GM21825 (cell line): ENCODE results near the gene BRD1.

Experiments
- ATAC-seq: cut with Tn5 transposase; IDR thresholded peaks from one replicate; pipeline ENCODE4 v1.9.1; 2021; ENCODE audit warnings: mild to moderate bottlenecking, moderate library complexity; ENCODE audit not compliant: unreplicated experiment

The BRD1 gene

DNA sequence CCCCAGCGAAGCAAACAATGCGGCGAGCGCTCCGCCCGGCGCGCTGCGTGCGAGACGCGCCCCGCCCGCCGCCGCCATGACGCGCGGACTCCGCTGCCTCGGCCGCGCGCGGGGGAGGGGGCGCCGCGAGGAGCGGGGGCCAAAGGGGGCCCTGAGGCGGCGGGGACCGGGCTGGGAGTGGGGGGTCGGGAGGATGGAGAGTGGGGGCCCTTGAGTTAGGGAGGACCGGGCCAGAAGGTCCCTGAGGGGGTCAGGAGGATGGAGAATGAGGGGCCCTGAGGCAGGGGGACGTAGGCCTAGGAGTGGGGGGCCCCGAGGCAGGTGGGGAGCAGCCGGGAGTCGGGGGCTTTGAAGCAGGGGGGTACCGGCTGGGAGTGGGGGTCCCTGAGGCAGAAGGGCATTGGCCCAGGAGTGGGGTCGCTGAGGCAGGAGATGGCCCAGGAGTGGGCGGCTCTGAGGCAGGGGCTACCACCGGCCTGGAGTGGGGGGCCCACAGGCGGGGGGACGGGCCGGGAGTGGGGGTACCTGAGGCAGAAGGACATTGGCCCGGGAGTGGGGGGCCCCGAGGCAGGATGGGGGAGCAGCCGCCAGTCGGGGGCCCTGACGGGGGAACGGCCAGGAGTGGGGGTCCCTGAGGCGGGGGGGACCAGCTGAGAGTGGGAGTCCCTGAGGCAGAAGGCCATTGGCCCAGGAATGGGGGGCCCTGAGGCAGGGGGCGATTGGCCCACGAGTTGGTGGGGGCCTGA, at the start of gene BRD1:
Gene BRD1 (minus strand): TSS at position 21 of the 746 bp plus-strand sequence. CDS start 3,556 bp downstream, outside the sequence.
- ATAC-seq = no peak

DNA sequence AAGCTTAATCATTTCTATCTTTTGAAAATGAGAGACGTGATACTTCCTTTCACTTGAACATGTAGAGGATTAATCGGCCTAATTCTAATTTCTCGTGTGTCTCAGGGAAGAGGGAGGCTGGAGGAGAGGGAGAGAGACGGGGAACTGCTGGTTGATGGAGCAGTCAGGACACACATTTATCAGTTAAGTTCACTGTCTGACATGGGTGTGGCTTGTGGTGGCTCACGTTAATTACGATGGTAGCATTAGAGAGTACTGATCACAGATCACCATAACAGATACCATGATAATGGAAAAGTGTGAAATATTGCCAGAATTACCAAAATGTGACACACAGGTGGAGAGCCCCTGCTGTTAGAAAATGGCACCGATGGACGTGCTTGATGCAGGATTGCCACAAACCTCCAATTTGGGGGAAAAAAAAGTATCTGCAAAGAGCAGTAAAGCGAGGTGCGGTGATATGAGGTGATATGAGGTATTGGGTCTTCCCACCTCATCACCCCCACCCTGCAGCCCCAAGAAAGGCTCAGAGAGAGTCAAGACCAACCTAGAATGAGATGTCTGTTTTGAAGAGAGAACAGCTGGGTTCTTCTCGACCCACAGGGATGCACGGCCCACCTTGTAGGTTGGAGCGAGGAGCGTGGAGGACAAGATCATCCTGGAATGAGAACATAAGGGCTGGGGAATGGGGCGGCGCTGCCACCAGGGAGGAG, 45.7 kb upstream of the BRD1 start:
- no peak for ATAC-seq

- no peak for ATAC-seq
Observed at GRCh38 chr22:49872347-49872746, 44.7 kb upstream of the BRD1 start.

- no peak for ATAC-seq
Observed at GRCh38 chr22:49871482-49871881, 43.8 kb upstream of the BRD1 start.

- ATAC-seq = no peak
Observed at GRCh38 chr22:49869845-49870712, 42.4 kb upstream of the BRD1 start.

DNA sequence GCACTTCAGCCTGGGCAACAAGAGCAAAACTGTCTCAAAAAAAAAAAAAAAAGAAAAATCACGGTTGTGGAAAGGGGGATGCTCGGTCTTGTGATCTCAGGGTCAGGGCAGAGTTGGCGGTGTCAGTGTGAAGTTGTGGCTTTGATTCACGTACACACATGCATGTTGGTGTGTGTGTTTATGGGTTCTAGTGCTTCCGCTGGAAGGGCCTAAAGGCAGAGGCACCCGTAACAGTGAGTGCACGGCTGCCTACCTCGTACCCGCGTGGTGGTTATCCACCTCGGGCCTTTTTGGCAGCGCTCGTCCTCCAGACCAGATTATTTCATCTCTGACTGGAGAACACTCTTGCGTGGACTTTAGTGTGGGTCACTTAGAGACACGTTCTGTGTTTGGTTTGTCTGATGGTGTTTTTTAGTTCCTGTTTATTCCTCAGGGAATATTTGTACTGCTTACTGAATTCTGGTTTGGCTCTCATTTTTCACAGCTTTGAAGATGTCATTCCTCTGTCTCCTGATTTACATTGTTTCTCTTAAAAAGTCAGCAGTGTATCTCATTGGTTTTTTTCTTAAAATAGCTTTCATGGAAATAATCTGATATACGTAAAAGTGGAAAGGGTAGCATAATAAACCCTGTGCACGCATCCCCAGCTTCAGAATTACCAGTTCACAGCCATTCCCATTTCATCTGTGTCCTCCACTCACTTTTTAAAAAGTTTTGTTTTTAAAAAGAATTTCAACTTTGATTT, 41.6 kb upstream of the BRD1 start:
- ATAC-seq = no peak

DNA sequence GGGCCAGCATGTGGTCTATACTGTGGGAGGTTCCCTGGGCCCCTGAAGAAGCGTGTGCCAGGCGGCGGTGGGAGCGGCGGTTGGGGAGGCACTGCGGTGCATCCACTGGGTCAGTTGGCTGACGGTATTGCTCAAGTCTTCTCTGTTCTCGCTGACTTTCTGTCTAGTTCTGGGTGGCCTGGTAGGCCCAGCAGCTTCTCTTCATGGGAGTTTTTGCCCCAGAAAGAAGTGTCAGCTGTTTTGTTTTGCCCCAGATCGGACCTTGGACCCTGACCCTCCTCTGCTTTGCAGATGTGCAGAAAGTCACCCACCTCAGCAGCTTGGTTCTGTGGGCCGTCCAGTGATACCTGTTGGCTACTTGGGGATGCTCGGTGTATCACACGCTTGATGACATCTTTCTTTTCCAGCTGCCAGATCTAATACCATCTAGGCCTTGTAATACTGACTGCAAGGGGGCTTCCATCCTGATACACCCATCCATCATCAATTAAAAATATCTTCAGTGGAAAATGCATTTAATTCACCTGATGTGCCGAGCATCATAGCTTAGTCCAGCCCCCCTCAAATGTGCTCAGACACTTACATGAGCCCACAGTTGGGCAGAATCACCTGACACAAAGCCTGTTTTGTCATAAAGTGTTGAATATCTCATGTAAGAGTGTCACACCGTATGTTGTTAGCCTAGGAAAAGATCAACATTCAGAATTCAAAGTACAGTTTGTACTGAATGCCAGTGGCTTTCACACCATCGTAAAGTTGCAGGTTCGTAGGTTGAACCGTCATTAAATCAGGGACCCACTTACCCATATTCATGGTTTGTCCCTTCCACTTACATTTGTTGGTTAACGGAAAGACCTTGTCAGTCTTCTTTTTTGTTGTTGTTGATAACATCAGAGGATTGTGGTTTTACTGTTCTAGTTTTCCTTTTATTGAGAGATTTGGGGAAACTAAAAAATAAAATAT, 39.9 kb upstream of the BRD1 start:
- no peak for ATAC-seq

DNA sequence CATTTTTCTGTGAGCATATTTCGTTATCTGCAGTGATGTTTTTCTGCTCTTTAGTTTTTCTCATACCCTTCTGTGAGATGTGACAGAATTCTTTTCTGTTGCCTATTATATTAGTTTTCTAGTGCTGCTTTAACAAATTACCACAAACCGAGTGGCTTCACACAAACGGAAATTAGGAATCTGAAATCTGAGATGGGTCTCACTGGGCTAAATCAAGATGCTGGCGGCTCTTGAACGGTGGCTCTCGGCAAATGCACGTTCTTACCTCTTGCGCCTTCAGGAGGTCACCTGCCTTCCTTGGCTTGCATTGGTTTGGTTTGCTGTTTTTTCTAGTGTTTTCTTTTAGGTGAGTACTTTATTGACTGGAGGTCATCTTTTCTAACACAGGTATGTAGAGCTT, 39.0 kb upstream of the BRD1 start:
- no peak for ATAC-seq

GRCh38 chr22:49866134-49866533, 38.5 kb upstream of the BRD1 start:
- no peak for ATAC-seq

- no peak for ATAC-seq
Observed at GRCh38 chr22:49865156-49865555, 37.5 kb upstream of the BRD1 start.

- no peak for ATAC-seq
Observed at GRCh38 chr22:49863931-49864330, 36.3 kb upstream of the BRD1 start.

DNA sequence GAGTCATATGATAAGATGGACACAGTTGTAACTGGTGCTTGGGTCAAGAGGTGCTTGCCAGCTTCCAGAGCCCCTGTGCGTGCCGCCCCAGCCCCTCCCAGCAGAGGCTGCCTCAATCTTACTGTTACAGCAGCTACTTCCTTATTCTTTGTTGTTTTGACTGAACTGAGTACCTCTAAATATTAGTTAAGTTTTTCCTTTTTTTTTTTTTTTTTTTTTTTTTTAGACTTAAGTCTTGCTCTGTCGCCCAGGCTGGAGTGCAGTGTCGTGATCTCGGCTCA, 34.8 kb upstream of the BRD1 start:
- ATAC-seq = no peak

DNA sequence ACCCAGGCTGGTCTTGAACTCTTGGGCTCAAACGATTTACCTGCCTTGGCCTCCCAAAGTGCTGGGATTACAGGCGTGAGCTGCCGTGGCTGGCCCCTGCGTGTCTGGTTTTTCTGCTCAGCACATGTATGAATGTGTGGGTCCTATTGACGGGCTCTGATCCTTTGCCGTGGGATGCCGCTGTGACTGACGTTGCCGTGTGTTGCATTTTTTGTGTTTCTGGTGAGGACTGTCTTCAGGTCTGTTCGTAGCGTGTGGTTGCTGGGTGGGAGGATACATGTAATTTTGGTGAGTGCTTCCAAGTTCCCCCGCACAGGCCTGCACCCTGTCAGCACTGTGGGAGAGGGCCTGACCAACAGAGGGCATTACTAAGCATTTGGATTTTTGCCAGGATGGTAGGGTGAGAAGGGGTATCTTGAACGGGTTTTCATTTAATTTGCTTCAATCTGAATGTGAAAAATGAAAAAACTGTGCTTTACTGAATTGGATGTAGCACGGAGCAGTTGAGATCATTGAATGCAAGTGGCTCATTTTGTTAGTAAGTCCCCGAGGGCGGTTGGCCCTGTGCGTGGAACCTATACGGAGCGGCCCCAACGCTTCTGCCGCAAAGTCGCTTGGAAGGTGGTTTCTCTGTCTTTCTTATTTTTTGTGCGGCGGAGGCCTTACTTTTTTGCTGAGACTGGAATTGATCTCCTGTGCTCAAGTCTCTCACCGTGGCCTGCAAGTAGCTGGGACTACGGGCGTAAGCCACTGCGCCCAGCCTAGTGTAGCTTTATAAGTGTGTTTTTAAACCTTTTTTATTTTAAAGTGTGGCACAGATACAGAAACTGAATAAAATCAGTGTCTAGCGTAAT, 34.2 kb upstream of the BRD1 start:
- ATAC-seq = no peak

GRCh38 chr22:49858827-49859226, 31.2 kb upstream of the BRD1 start:
- no peak for ATAC-seq

GRCh38 chr22:49856766-49857618, 29.3 kb upstream of the BRD1 start:
- no peak for ATAC-seq

- no peak for ATAC-seq
Observed at GRCh38 chr22:49856343-49856742, 28.7 kb upstream of the BRD1 start.

DNA sequence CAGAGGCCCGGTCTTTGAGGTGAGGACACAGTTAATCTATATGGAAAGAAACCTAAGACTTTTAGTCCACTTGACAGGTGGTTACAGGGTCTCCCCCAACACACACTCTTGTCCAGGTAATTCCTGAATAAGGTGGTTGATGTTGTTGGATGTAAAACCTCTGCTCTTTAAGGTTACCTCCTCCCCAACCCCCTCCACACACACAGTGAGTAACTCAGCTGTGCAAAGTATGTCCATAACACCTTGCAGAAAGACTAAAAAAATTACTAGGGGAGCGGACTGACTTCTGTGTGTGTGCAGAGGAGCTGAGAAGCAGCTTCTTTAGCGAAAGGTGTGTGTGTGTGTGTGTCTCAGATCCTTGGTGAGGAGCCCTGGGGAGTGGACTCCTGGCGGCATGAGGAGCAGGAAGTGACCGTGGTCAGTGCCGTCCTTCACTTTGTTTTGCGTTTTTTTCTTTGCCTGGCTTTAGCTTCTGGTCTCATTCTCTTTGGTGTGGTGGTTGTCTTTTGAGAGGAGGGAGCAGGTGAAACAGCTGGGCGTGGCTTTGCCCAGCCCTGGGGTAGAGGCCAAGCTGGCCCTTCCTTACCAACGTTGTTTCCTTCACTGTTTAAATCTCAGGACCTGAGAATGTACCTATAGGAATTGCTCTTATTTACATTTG, 27.7 kb upstream of the BRD1 start:
- ATAC-seq = no peak
